Measurements from ENCODE around the gene IL13. TPM values are rescaled to one million over a fixed set of nuclear protein-coding genes. Genes with fewer than 3 reads are reported as not detected.

IL13 gene
- total and polyA plus RNA-seq, 10 of the 15 experiments (the other 5 are each of a cell fraction or from before 2014, with no cell fraction given) = 0.06 to 0.40 (median 0.11) TPM; not detected in 6

DNA sequence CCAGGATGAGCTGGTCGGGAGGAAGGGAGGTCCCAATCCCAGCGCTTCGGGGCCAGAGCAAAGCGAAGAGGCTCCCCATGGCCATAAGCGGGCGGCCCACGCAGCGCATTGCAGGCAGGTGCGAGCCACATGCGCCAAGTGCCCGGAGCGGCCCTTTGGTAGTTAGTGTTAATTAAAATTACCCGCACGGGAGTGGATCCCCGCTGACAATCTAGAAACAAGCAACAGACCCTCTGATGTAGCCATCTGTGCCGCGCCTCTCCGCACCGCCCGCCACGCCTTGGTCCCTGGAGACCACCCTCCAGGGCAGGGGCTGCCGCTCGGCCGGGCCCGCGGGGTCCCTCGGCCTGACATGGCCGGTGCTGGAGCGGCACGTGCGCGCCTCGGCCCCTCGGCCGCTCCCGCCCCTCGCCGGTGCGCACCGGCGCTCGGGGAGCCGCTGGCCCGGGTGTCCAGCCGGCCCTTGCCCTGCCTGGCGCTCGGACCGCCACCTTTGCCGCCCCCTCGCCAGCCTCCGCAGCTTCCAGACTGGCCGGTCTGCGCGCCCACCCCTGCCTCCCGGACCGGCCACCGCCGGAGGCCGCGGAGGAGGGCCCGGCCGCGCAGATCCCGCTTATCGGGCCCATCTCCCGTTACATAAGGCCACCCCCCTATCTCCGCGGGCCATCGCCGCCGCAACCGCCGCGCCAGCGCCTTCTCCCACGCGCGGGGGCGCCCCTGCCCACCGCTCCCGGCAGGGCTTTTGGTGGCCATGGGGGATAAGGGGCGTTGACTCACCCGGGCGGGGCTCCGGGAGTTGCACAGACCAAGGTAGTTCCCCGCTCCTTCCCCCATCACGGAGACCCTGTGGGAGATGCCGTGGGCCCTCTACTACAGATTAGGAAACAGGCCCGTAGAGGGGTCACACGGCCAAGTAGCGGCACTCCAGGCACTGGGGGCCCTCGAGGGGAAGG, 1.9 kb upstream of the IL13 start (continued):
- TF ChIP-seq BHLHE40 (IDR thresholded peaks at IDR 0.05; ENCODE audit: borderline replicate concordance in 1 of 2, low read depth in 2 of 2, low read length in 1 of 2) (peak; percentile 74 to 94), TCF12 (IDR thresholded peaks at IDR 0.05; ENCODE audit: low read depth, low read length) (no peak), BRCA1 (IDR thresholded peaks at IDR 0.05; ENCODE audit: low read depth, low read length) (no peak), ZSCAN29 (IDR thresholded peaks at IDR 0.05) (no peak), DPF2 (IDR thresholded peaks at IDR 0.05) (peak; percentile 63; the same call in 1 of the 2 replicates), KAT2A (conservative IDR thresholded peaks at IDR 0.05; ENCODE audit: control insufficient read depth, low read depth, low read length) (no peak), BACH1 (IDR thresholded peaks at IDR 0.05; ENCODE audit: borderline replicate concordance) (peak; percentile 53; the same call in 1 of the 2 replicates), ZNF24 (IDR thresholded peaks at IDR 0.05) (no peak), IRF4 (IDR thresholded peaks at IDR 0.05; ENCODE audit: low read depth, low read length) (no peak), RCOR1 (conservative IDR thresholded peaks at IDR 0.05; ENCODE audit: low read depth, low read length) (no peak), SMC3 (IDR thresholded peaks at IDR 0.05; ENCODE audit: borderline replicate concordance, low read length) (peak; percentile 28; the same call in 1 of the 2 replicates), MYC (IDR thresholded peaks at IDR 0.05; ENCODE audit: insufficient read depth, insufficient read length, insufficient replicate concordance, low read length, severe bottlenecking) (no peak), STAT3 (IDR thresholded peaks at IDR 0.05; ENCODE audit: low read depth, low read length) (no peak), POLR2A (IDR thresholded peaks at IDR 0.05; ENCODE audit: low read depth, low read length) (peak; percentile 15; the same call in 1 of the 2 replicates), SIN3A (IDR thresholded peaks at IDR 0.05; ENCODE audit: low read depth, low read length) (no peak), SREBF1 (IDR thresholded peaks at IDR 0.05; ENCODE audit: low read length) (no peak), LARP7 (IDR thresholded peaks at IDR 0.05) (peak; percentile 43; the same call in 1 of the 2 replicates), POLR2AphosphoS2 (IDR thresholded peaks at IDR 0.05; ENCODE audit: low read depth, low read length) (no peak)
- TF ChIP-seq, protein P1, sequence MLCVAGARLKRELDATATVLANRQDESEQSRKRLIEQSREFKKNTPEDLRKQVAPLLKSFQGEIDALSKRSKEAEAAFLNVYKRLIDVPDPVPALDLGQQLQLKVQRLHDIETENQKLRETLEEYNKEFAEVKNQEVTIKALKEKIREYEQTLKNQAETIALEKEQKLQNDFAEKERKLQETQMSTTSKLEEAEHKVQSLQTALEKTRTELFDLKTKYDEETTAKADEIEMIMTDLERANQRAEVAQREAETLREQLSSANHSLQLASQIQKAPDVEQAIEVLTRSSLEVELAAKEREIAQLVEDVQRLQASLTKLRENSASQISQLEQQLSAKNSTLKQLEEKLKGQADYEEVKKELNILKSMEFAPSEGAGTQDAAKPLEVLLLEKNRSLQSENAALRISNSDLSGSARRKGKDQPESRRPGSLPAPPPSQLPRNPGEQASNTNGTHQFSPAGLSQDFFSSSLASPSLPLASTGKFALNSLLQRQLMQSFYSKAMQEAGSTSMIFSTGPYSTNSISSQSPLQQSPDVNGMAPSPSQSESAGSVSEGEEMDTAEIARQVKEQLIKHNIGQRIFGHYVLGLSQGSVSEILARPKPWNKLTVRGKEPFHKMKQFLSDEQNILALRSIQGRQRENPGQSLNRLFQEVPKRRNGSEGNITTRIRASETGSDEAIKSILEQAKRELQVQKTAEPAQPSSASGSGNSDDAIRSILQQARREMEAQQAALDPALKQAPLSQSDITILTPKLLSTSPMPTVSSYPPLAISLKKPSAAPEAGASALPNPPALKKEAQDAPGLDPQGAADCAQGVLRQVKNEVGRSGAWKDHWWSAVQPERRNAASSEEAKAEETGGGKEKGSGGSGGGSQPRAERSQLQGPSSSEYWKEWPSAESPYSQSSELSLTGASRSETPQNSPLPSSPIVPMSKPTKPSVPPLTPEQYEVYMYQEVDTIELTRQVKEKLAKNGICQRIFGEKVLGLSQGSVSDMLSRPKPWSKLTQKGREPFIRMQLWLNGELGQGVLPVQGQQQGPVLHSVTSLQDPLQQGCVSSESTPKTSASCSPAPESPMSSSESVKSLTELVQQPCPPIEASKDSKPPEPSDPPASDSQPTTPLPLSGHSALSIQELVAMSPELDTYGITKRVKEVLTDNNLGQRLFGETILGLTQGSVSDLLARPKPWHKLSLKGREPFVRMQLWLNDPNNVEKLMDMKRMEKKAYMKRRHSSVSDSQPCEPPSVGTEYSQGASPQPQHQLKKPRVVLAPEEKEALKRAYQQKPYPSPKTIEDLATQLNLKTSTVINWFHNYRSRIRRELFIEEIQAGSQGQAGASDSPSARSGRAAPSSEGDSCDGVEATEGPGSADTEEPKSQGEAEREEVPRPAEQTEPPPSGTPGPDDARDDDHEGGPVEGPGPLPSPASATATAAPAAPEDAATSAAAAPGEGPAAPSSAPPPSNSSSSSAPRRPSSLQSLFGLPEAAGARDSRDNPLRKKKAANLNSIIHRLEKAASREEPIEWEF (IDR thresholded peaks at IDR 0.05; ENCODE audit: insufficient replicate concordance, low read depth, low read length) = no peak
- TF ChIP-seq, protein P2, sequence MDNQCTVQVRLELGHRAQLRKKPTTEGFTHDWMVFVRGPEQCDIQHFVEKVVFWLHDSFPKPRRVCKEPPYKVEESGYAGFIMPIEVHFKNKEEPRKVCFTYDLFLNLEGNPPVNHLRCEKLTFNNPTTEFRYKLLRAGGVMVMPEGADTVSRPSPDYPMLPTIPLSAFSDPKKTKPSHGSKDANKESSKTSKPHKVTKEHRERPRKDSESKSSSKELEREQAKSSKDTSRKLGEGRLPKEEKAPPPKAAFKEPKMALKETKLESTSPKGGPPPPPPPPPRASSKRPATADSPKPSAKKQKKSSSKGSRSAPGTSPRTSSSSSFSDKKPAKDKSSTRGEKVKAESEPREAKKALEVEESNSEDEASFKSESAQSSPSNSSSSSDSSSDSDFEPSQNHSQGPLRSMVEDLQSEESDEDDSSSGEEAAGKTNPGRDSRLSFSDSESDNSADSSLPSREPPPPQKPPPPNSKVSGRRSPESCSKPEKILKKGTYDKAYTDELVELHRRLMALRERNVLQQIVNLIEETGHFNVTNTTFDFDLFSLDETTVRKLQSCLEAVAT (IDR thresholded peaks at IDR 0.05) = no peak
- TF ChIP-seq, protein P3, sequence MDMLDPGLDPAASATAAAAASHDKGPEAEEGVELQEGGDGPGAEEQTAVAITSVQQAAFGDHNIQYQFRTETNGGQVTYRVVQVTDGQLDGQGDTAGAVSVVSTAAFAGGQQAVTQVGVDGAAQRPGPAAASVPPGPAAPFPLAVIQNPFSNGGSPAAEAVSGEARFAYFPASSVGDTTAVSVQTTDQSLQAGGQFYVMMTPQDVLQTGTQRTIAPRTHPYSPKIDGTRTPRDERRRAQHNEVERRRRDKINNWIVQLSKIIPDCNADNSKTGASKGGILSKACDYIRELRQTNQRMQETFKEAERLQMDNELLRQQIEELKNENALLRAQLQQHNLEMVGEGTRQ (IDR thresholded peaks at IDR 0.05; ENCODE audit: borderline replicate concordance, low read depth, low read length) = no peak

All from GM12878 (cell line).